B cell (primary cell): ENCODE results near the gene ARPC2. TPM values are rescaled to one million over a fixed set of nuclear protein-coding genes. Genes with fewer than 3 reads are reported as not detected.

Source experiments
- ATAC-seq: fragments of 200-7000 bp; cut with Tn5 transposase; one replicate; pipeline ENCODE4 v1.10.0; 2021; ENCODE audit warnings: low read depth, mild to moderate bottlenecking, moderate number of reproducible peaks, moderate library complexity
- CTCF ChIA-PET: fragments of 350-600 bp; sonication (Branson Sonifier 250); formaldehyde crosslinking; loops from one replicate; lab custom pipeline; 2021; ENCODE audit warnings: antibody characterized with exemption, inconsistent platforms; lab: Charles Lee
- POLR2A ChIA-PET: fragments of 350-600 bp; sonication (Branson Sonifier 250); formaldehyde crosslinking; loops from one replicate; lab custom pipeline; 2021; ENCODE audit warnings: antibody characterized with exemption; lab: Charles Lee
- DNase-seq: peaks from one replicate; pipeline ENCODE4 v3.0.0; 2013
- H2AFZ ChIP-seq: 2 replicates; pipeline ENCODE4 v1.6.1; 2012; ENCODE audit warnings: mild to moderate bottlenecking, low read depth, low read length; ENCODE audit not compliant: insufficient read depth, poor library complexity, severe bottlenecking
- H3K27ac ChIP-seq, 2 donors: 1 replicate in 1 of 2; 2 replicates in 1 of 2; pipeline ENCODE4 v1.5.1; 2012 to 2013; ENCODE audit warnings: low read length in 2 of 2, mild to moderate bottlenecking in 2 of 2, moderate library complexity in 1 of 2
- H3K27me3 ChIP-seq, 4 experiments: fragments of 200-600 bp in 1 of 4; sonication (generic) in 1 of 4; replicated peaks in 1 of 4; 1 replicate in 2 of 4; 2 replicates in 2 of 4; pipeline versions ENCODE4 v1.6.1 to v1.7.0; 2013 to 2016; ENCODE audit warnings: low read length in 3 of 4, mild to moderate bottlenecking in 2 of 4, mixed read lengths in 1 of 4, moderate library complexity in 1 of 4; ENCODE audit not compliant: insufficient read depth in 4 of 4, control insufficient read depth in 3 of 4; ENCODE audit errors: control extremely low read depth in 1 of 4
- H3K36me3 ChIP-seq, 2 experiments: replicated peaks in 1 of 2; 1 replicate in 1 of 2; 2 replicates in 1 of 2; pipeline versions ENCODE4 v1.6.1 to v1.7.1; 2013; ENCODE audit warnings: low read length in 1 of 2; ENCODE audit not compliant: insufficient read depth in 2 of 2, control insufficient read depth in 1 of 2; ENCODE audit errors: control extremely low read depth in 1 of 2, extremely low read depth in 1 of 2
- H3K4me1 ChIP-seq, 2 donors: fragments of 200-600 bp in 1 of 2; sonication (generic) in 1 of 2; 1 replicate in 1 of 2; 2 replicates in 1 of 2; pipeline versions ENCODE4 v1.5.1 to v1.6.1; 2013 to 2017; ENCODE audit warnings: low read length in 2 of 2; ENCODE audit not compliant: control insufficient read depth in 2 of 2, insufficient read depth in 2 of 2
- H3K4me2 ChIP-seq: replicated peaks from 2 replicates; pipeline ENCODE3; 2012; ENCODE audit warnings: mild to moderate bottlenecking, low read depth, low read length; ENCODE audit not compliant: poor library complexity, severe bottlenecking
- H3K4me3 ChIP-seq, 5 experiments: fragments of 200-600 bp in 1 of 5; sonication (generic) in 1 of 5; 1 replicate in 3 of 5; 2 replicates in 2 of 5; pipeline versions ENCODE4 v1.5.1 to v1.7.0; 2011 to 2016; ENCODE audit warnings: low read length in 4 of 5, mild to moderate bottlenecking in 4 of 5, low read depth in 2 of 5, control low read depth in 1 of 5, moderate library complexity in 1 of 5; ENCODE audit not compliant: insufficient read depth in 1 of 5; ENCODE audit errors: control extremely low read depth in 1 of 5, extremely low read depth in 1 of 5
- H3K79me2 ChIP-seq: fragments of 200-600 bp; sonication (generic); one replicate; pipeline ENCODE4 v1.6.0; 2016; ENCODE audit warnings: low read length; ENCODE audit not compliant: control insufficient read depth, insufficient read depth
- H3K9ac ChIP-seq: fragments of 200-600 bp; sonication (generic); 2 replicates; pipeline ENCODE4 v1.6.1; 2017; ENCODE audit warnings: mild to moderate bottlenecking, low read length, moderate library complexity
- H3K9me3 ChIP-seq, 3 donors: one replicate each; pipeline versions ENCODE4 v1.6.1 to v1.7.1; 2013; ENCODE audit warnings: low read length in 2 of 3; ENCODE audit not compliant: control insufficient read depth in 2 of 3, insufficient read depth in 1 of 3; ENCODE audit errors: control extremely low read depth in 1 of 3
- H4K20me1 ChIP-seq: 2 replicates; pipeline ENCODE4 v1.6.0; 2012; ENCODE audit warnings: mild to moderate bottlenecking, low read length; ENCODE audit not compliant: insufficient read depth, control insufficient read depth, poor library complexity, severe bottlenecking
- H3K27ac Mint-ChIP-seq: one replicate; pipeline ENCODE4 v1.8.0; 2021; ENCODE audit warnings: mixed read lengths
- H3K27me3 Mint-ChIP-seq: one replicate; pipeline ENCODE4 v1.8.0; 2021; ENCODE audit warnings: mixed read lengths
- H3K4me1 Mint-ChIP-seq: one replicate; pipeline ENCODE4 v1.8.0; 2021; ENCODE audit warnings: mixed read lengths
- H3K4me3 Mint-ChIP-seq: one replicate; pipeline ENCODE4 v1.8.0; 2021; ENCODE audit warnings: mixed read lengths
- H3K9me3 Mint-ChIP-seq: one replicate; pipeline ENCODE4 v1.8.0; 2022; ENCODE audit warnings: mixed read lengths; ENCODE audit not compliant: insufficient read depth
- CTCF ChIP-seq: fragments of 200-600 bp; IDR thresholded peaks from one replicate; pipeline ENCODE4 v1.8.0; 2022; ENCODE audit warnings: antibody characterized with exemption, mild to moderate bottlenecking
- EZH2 ChIP-seq: IDR thresholded peaks from 2 replicates; pipeline ENCODE4 v1.6.1; 2012; ENCODE audit warnings: borderline replicate concordance, low read depth, mild to moderate bottlenecking, moderate library complexity, low read length; ENCODE audit not compliant: insufficient read depth, poor library complexity, severe bottlenecking
- whole genome bisulfite sequencing: methylation state at CpG from one replicate; pipeline ENCODE4 v1.1.5; 2013; ENCODE audit warnings: missing lambda C conversion rate; ENCODE audit not compliant: insufficient coverage; 5-methylcytosine and 5-hydroxymethylcytosine counted together
- intact Hi-C: fragments of 100-400 bp; cut with micrococcal nuclease; formaldehyde crosslinking; loops from one replicate; pipeline ENCODE4 v1.10.0; 2022
- polyA plus RNA-seq: library from polyadenylated mRNA; depleted of rRNA; stranded (reverse); fragments of >200 nt; gene quantifications from 2 replicates; pipeline ENCODE4 v1.2.3, GENCODE V29; 2012
- total RNA-seq, 2 donors: library from RNA; stranded (reverse); fragments of 120-200 nt in 1 of 2; gene quantifications; 1 replicate in 1 of 2; 2 replicates in 1 of 2; pipeline versions ENCODE4 v1.2.3 to v1.2.4, GENCODE V29; 2013 to 2022

Gene ARPC2
- total and polyA plus RNA-seq, 2 donors (not counting 1 experiment from before 2014, with no cell fraction given), result 314 to 343 TPM

GRCh38 chr2:218260742-218261422 is 43.9 kb downstream of the ARPC2 start, which contains the start of gene GPBAR1:
TSS of gene GPBAR1 (plus strand) at chr2:218261015. CDS start at chr2:218262725, 1,710 bp downstream.
- H3K9me3 Mint-ChIP-seq, result no peaks in the 10 kb centered on the region
- H3K79me2 ChIP-seq, result peaks cover 14% of the 10 kb centered on the region
- H4K20me1 ChIP-seq, result peaks cover 33% of the 10 kb centered on the region
- H3K9ac ChIP-seq, result no peak within 1 kb of the TSS
- peaks cover 48 to 68% of the 10 kb centered on the region in 2 donors for H3K4me1 ChIP-seq
- H3K4me2 ChIP-seq, result peak within 1 kb of the TSS; percentile 56
- peaks cover 64% of the 10 kb centered on the region for H3K4me1 Mint-ChIP-seq
- CTCF ChIA-PET, result interaction anchor here (0.5 to 2.2 kb wide), 3 partner anchors 11 to 95 kb away, joined by 3 to 8 read pairs (median 3); no protein-coding TSS in a partner anchor
- H3K27me3 ChIP-seq, result no peaks in the 10 kb centered on the region
- peaks cover 1 to 41% of the 10 kb centered on the region in 2 experiments for H3K36me3 ChIP-seq
- H3K4me3 Mint-ChIP-seq, result peak within 1 kb of the TSS; percentile 71
- POLR2A ChIA-PET, result no interaction called here
- 88% methylated on average over 6 of the region's 10 CpGs for WGBS
- no peaks in the 10 kb centered on the region for H3K9me3 ChIP-seq
- no peak within 1 kb of the TSS for H2AFZ ChIP-seq
- ATAC-seq (no peak), DNase-seq (no peak)
- peak within 1 kb of the TSS; percentile 92 for H3K27ac Mint-ChIP-seq
- intact Hi-C loops, result no loop called here
- H3K27me3 Mint-ChIP-seq, result no peaks in the 10 kb centered on the region
- peak within 1 kb of the TSS; percentile 33 to 85 for H3K27ac ChIP-seq
- H3K4me3 ChIP-seq, result no peak within 1 kb of the TSS
- TF ChIP-seq EZH2 (no peak), CTCF (no peak)
